ENCODE measurements around the gene DCST1.
"Not testable (repeated sequence)": the region's sequence is repeated elsewhere in the genome, so short reads cannot be mapped to it uniquely, and the experiment has no call there.

The DCST1 gene

GRCh38 chr1:154994591-154994990, 39.0 kb upstream of the DCST1 start:
- Histone ChIP-seq H2AFZ (ENCODE audit: low read depth, low read length, severe bottlenecking) (no peak overlapping the region), H3K36me3 (ENCODE audit: low read length) (no peaks in the 10 kb centered on the region), H3K4me3 (ENCODE audit: insufficient read depth, low read length, poor library complexity, severe bottlenecking) (no peak overlapping the region), H3K27me3 (ENCODE audit: low read length) (no peaks in the 10 kb centered on the region), H3K9me2 (replicated peaks; ENCODE audit: insufficient read depth, low read length) (no peaks in the 10 kb centered on the region), H4K20me1 (ENCODE audit: low read depth, low read length) (no peaks in the 10 kb centered on the region), H3K9ac (ENCODE audit: low read length) (no peak overlapping the region), H3K9me3 (ENCODE audit: insufficient read depth, low read length) (no peaks in the 10 kb centered on the region), H3F3A (ENCODE audit: insufficient read depth) (peaks cover 9% of the 10 kb centered on the region), H3K27ac (ENCODE audit: low read depth, low read length) (no peak overlapping the region), H3K4me2 (ENCODE audit: low read depth, low read length, poor library complexity, severe bottlenecking) (no peak overlapping the region), H3K79me2 (ENCODE audit: insufficient read depth, low read length) (no peaks in the 10 kb centered on the region)
- TF ChIP-seq, protein P1, sequence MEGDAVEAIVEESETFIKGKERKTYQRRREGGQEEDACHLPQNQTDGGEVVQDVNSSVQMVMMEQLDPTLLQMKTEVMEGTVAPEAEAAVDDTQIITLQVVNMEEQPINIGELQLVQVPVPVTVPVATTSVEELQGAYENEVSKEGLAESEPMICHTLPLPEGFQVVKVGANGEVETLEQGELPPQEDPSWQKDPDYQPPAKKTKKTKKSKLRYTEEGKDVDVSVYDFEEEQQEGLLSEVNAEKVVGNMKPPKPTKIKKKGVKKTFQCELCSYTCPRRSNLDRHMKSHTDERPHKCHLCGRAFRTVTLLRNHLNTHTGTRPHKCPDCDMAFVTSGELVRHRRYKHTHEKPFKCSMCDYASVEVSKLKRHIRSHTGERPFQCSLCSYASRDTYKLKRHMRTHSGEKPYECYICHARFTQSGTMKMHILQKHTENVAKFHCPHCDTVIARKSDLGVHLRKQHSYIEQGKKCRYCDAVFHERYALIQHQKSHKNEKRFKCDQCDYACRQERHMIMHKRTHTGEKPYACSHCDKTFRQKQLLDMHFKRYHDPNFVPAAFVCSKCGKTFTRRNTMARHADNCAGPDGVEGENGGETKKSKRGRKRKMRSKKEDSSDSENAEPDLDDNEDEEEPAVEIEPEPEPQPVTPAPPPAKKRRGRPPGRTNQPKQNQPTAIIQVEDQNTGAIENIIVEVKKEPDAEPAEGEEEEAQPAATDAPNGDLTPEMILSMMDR (IDR thresholded peaks at IDR 0.05; ENCODE audit: insufficient read depth, low read length, poor library complexity, severe bottlenecking) = no peak
- TF ChIP-seq EZH2phosphoT487 (conservative IDR thresholded peaks at IDR 0.05; ENCODE audit: low read length) = no peak

DNA sequence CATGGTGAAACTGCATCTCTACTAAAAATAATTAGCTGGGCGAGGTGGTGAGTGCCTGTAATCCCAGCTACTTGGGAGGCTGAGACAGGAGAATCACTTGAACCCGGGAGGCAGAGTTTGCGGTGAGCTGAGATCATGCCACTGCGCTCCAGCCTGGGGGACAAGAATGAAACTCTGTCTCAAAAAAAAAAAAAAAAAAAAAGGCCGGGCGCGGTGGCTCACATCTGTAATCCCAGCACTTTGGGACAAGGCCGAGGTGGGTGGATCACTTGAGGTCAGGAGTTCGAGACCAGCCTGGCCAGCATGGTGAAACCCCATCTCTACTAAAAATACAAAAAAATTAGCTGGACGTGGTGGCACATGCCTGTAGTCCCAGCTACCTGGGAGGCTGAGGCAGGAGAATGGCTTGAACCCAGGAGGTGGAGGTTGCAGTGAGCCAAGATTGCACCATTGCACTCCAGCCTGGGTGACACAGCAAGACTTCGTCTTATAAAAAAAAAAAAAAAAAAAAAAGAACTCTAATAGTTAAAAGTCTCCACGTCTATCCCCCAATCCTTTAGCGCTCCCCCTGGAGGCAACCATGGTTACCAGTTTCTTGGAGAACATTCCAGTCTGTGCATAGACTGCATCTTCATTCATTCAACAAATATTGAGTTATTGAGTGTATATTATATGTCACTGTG, 38.2 kb upstream of the DCST1 start:
- not testable (repeated sequence) for H3K9me2 ChIP-seq (replicated peaks; ENCODE audit: insufficient read depth, low read length); H3K9ac ChIP-seq (ENCODE audit: low read length); H3K36me3 ChIP-seq (ENCODE audit: low read length); H3K79me2 ChIP-seq (ENCODE audit: insufficient read depth, low read length); H3K4me3 ChIP-seq (ENCODE audit: insufficient read depth, low read length, poor library complexity, severe bottlenecking); H2AFZ ChIP-seq (ENCODE audit: low read depth, low read length, severe bottlenecking); H4K20me1 ChIP-seq (ENCODE audit: low read depth, low read length); H3K9me3 ChIP-seq (ENCODE audit: insufficient read depth, low read length); H3K27me3 ChIP-seq (ENCODE audit: low read length); H3K27ac ChIP-seq (ENCODE audit: low read depth, low read length); H3K4me2 ChIP-seq (ENCODE audit: low read depth, low read length, poor library complexity, severe bottlenecking)
- peaks cover 16% of the 10 kb centered on the region for H3F3A ChIP-seq (ENCODE audit: insufficient read depth)

DNA sequence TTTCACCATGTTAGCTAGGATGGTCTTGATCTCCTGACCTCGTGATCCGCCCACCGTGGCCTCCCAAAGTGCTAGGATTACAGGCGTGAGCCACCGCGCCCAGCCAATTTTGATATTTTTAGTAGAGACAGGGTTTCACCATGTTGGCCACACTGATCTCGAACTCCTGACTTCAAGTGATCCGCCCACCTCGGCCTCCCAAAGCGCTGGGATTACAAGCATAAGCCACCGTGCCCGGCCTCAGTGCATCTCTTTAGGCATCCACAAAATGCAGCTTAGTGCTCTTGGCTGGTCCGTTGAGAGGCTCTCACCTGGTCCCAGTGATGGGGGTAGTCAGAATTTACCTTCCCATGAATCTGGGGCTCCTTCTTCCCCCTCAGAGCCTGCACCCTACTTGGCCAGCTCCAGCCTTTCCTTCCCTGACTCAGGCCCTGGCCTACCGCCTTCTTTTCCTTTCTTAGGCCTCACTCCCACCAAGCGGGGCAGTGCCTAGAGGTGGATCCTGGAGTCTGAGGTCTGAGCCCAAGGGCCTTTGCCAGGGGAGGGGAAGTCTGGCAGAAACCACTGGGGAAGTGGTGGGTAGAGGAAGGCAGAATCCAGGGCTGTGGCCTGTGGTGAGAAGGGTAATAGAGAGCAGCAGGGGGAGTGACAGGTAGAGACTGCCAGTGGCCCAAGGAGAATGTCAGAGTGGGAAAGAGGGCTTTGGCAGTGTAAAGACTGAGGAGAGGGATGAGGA, 36.5 kb upstream of the DCST1 start:
- Histone ChIP-seq H2AFZ (ENCODE audit: low read depth, low read length, severe bottlenecking) (no peak overlapping the region), H3K27me3 (ENCODE audit: low read length) (no peaks in the 10 kb centered on the region), H3K4me3 (ENCODE audit: insufficient read depth, low read length, poor library complexity, severe bottlenecking) (no peak overlapping the region), H3K9me2 (replicated peaks; ENCODE audit: insufficient read depth, low read length) (no peaks in the 10 kb centered on the region), H3K9me3 (ENCODE audit: insufficient read depth, low read length) (no peaks in the 10 kb centered on the region), H3K4me2 (ENCODE audit: low read depth, low read length, poor library complexity, severe bottlenecking) (no peak overlapping the region), H3K9ac (ENCODE audit: low read length) (no peak overlapping the region), H3F3A (ENCODE audit: insufficient read depth) (peaks cover 16% of the 10 kb centered on the region), H3K27ac (ENCODE audit: low read depth, low read length) (no peak overlapping the region), H4K20me1 (ENCODE audit: low read depth, low read length) (no peaks in the 10 kb centered on the region), H3K36me3 (ENCODE audit: low read length) (no peaks in the 10 kb centered on the region), H3K79me2 (ENCODE audit: insufficient read depth, low read length) (no peaks in the 10 kb centered on the region)
- TF ChIP-seq, protein P1 (IDR thresholded peaks at IDR 0.05; ENCODE audit: insufficient read depth, low read length, poor library complexity, severe bottlenecking) = no peak
- TF ChIP-seq EZH2phosphoT487 (conservative IDR thresholded peaks at IDR 0.05; ENCODE audit: low read length) = no peak

DNA sequence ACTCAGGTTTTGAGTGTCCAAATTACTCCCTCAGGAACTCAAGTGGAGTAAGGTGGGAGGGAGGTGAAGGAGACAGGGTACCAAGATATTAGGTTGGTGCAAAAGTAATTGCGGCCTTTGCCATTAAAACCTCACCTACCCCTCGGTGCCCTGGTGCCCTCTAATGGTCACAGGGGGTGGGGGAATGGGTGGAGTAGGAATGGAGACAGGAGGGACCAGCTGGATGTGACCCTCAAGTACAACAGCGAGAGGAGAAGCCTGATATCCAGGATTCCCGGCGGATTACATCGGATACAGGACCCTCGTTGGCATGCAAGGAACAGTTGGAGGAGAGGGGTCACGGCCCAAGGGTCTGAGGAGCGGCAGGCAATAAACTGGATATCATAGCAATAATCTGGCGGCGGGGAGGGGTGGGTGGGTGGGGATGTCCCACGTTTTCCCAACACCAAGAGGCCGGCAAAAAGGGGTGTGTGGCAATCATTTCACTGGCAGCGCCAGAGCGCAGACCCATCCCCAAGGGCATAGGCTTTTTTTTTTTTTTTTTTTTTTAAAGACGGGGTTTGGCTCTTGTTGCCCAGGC, 35.3 kb upstream of the DCST1 start:
- Histone ChIP-seq H3K36me3 (ENCODE audit: low read length) (no peaks in the 10 kb centered on the region), H3K4me3 (ENCODE audit: insufficient read depth, low read length, poor library complexity, severe bottlenecking) (no peak overlapping the region), H3K9me2 (replicated peaks; ENCODE audit: insufficient read depth, low read length) (no peaks in the 10 kb centered on the region), H3K79me2 (ENCODE audit: insufficient read depth, low read length) (no peaks in the 10 kb centered on the region), H3K27me3 (ENCODE audit: low read length) (no peaks in the 10 kb centered on the region), H2AFZ (ENCODE audit: low read depth, low read length, severe bottlenecking) (no peak overlapping the region), H3K4me2 (ENCODE audit: low read depth, low read length, poor library complexity, severe bottlenecking) (no peak overlapping the region), H3K9ac (ENCODE audit: low read length) (no peak overlapping the region), H4K20me1 (ENCODE audit: low read depth, low read length) (no peaks in the 10 kb centered on the region), H3K27ac (ENCODE audit: low read depth, low read length) (no peak overlapping the region), H3K9me3 (ENCODE audit: insufficient read depth, low read length) (no peaks in the 10 kb centered on the region), H3F3A (ENCODE audit: insufficient read depth) (peaks cover 16% of the 10 kb centered on the region)
- TF ChIP-seq EZH2phosphoT487 (conservative IDR thresholded peaks at IDR 0.05; ENCODE audit: low read length) = no peak
- TF ChIP-seq, protein P1 (IDR thresholded peaks at IDR 0.05; ENCODE audit: insufficient read depth, low read length, poor library complexity, severe bottlenecking) = no peak
